ENCODE results near the gene MED27. TPM values are rescaled to one million over a fixed set of nuclear protein-coding genes. Genes with fewer than 3 reads are reported as not detected.

Gene MED27
- total and polyA plus RNA-seq, 2 experiments from 2014 or later, result 17.2 to 32.1 TPM

GRCh38 chr9:132125944-132126679, 46.4 kb upstream of the MED27 start:
- no peaks in the 10 kb centered on the region for H3K79me2 ChIP-seq
- peaks cover 64% of the 10 kb centered on the region for H3K27me3 ChIP-seq
- no peak for DNase-seq (ENCODE audit: low spot score)
- WGBS (ENCODE audit: low lambda C conversion rate, missing lambda C conversion rate), result 77% methylated on average over 20 of the region's 20 CpGs
- H3K4me1 ChIP-seq (ENCODE audit: insufficient read depth), result no peaks in the 10 kb centered on the region
- no peaks in the 10 kb centered on the region for H3K36me3 ChIP-seq (replicated peaks; ENCODE audit: insufficient read depth, low read depth)
- no peak for TF ChIP-seq EZH2phosphoT487 (IDR thresholded peaks at IDR 0.05; ENCODE audit: low read depth, severe bottlenecking, unreplicated experiment)
- TF ChIP-seq CTCF (IDR thresholded peaks at IDR 0.05; ENCODE audit: poor library complexity), result no peak
- TF ChIP-seq EZH2 (IDR thresholded peaks at IDR 0.05; ENCODE audit: borderline replicate concordance), result no peak
- no peaks in the 10 kb centered on the region for H3K9me2 ChIP-seq (replicated peaks; ENCODE audit: insufficient read depth)
- no peak overlapping the region for H2AFZ ChIP-seq
- H3K4me3 ChIP-seq, result no peak overlapping the region
- no peaks in the 10 kb centered on the region for H4K20me1 ChIP-seq (ENCODE audit: insufficient read depth, poor library complexity, severe bottlenecking)
- H3K27ac ChIP-seq, result no peak overlapping the region
- H3K9me3 ChIP-seq (ENCODE audit: low read depth), result no peaks in the 10 kb centered on the region
- no peak overlapping the region for H3K4me2 ChIP-seq

DNA sequence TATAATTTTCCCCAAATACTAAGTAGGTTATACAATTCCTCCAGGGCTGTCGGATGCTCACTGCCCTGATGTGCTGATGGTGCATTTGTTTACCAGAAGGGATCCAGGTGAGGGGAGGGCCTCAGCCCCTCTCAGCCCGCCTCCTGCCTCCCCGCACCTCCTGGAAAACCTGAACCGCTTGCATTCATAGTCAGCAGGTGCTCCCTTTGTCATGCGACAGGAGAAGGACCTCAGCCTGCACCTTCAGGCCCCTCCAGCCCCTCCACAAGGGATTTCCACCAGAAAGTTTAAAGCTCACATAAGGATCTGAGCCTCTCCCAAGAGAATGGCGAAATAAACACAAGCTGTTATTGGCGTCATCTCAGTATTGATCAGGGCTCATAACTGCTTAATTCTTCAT, 45.7 kb upstream of the MED27 start:
- Histone ChIP-seq H3K79me2 (no peaks in the 10 kb centered on the region), H3K27me3 (peaks cover 61% of the 10 kb centered on the region), H3K4me1 (ENCODE audit: insufficient read depth) (no peaks in the 10 kb centered on the region), H3K4me3 (no peak overlapping the region), H3K4me2 (no peak overlapping the region), H3K9me3 (ENCODE audit: low read depth) (no peaks in the 10 kb centered on the region), H4K20me1 (ENCODE audit: insufficient read depth, poor library complexity, severe bottlenecking) (no peaks in the 10 kb centered on the region), H3K27ac (no peak overlapping the region), H3K36me3 (replicated peaks; ENCODE audit: insufficient read depth, low read depth) (no peaks in the 10 kb centered on the region), H2AFZ (no peak overlapping the region), H3K9me2 (replicated peaks; ENCODE audit: insufficient read depth) (no peaks in the 10 kb centered on the region)
- 38% methylated on average over 7 of the region's 7 CpGs for WGBS (ENCODE audit: low lambda C conversion rate, missing lambda C conversion rate)
- no peak for DNase-seq (ENCODE audit: low spot score)
- TF ChIP-seq CTCF (IDR thresholded peaks at IDR 0.05; ENCODE audit: poor library complexity), result no peak

- Histone ChIP-seq H3K79me2 (no peaks in the 10 kb centered on the region), H3K27ac (no peak overlapping the region), H3K9me3 (ENCODE audit: low read depth) (no peaks in the 10 kb centered on the region), H3K4me2 (no peak overlapping the region), H3K27me3 (peaks cover 67% of the 10 kb centered on the region), H2AFZ (no peak overlapping the region), H3K4me3 (no peak overlapping the region), H3K36me3 (replicated peaks; ENCODE audit: insufficient read depth, low read depth) (no peaks in the 10 kb centered on the region), H3K9me2 (replicated peaks; ENCODE audit: insufficient read depth) (no peaks in the 10 kb centered on the region), H4K20me1 (ENCODE audit: insufficient read depth, poor library complexity, severe bottlenecking) (no peaks in the 10 kb centered on the region), H3K4me1 (ENCODE audit: insufficient read depth) (no peaks in the 10 kb centered on the region)
- no peak for TF ChIP-seq EZH2phosphoT487 (IDR thresholded peaks at IDR 0.05; ENCODE audit: low read depth, severe bottlenecking, unreplicated experiment)
- DNase-seq (ENCODE audit: low spot score), result no peak
- WGBS (ENCODE audit: low lambda C conversion rate, missing lambda C conversion rate), result 62% methylated on average over 6 of the region's 6 CpGs
These were observed 45.1 kb upstream of the MED27 start for GRCh38 chr9:132124800-132125199.

- Histone ChIP-seq H3K4me3 (no peak overlapping the region), H3K4me1 (ENCODE audit: insufficient read depth) (no peaks in the 10 kb centered on the region), H3K9me3 (ENCODE audit: low read depth) (no peaks in the 10 kb centered on the region), H3K27me3 (peaks cover 51% of the 10 kb centered on the region), H2AFZ (no peak overlapping the region), H3K4me2 (no peak overlapping the region), H3K9me2 (replicated peaks; ENCODE audit: insufficient read depth) (no peaks in the 10 kb centered on the region), H3K36me3 (replicated peaks; ENCODE audit: insufficient read depth, low read depth) (no peaks in the 10 kb centered on the region), H4K20me1 (ENCODE audit: insufficient read depth, poor library complexity, severe bottlenecking) (no peaks in the 10 kb centered on the region), H3K79me2 (no peaks in the 10 kb centered on the region), H3K27ac (no peak overlapping the region)
- TF ChIP-seq EZH2 (IDR thresholded peaks at IDR 0.05; ENCODE audit: borderline replicate concordance) (no peak), EZH2phosphoT487 (IDR thresholded peaks at IDR 0.05; ENCODE audit: low read depth, severe bottlenecking, unreplicated experiment) (no peak)
- WGBS (ENCODE audit: low lambda C conversion rate, missing lambda C conversion rate), result 91% methylated on average over 2 of the region's 2 CpGs
- no peak for DNase-seq (ENCODE audit: low spot score)
These were observed 41.4 kb upstream of the MED27 start for GRCh38 chr9:132121021-132121420.

Measured in hepatocyte (in vitro differentiated cells).